Erythroblast (primary cell): ENCODE results near the gene MOCS3.

ENCODE experiments used
- GATA1 ChIP-seq: IDR thresholded peaks from 2 replicates; pipeline ENCODE4 v1.6.1; 2011; ENCODE audit warnings: low read depth, mild to moderate bottlenecking, control low read depth, low read length, moderate library complexity
- POLR2A ChIP-seq: IDR thresholded peaks from 2 replicates; pipeline ENCODE4 v1.6.1; 2011; ENCODE audit warnings: mild to moderate bottlenecking, low read length

DNA sequence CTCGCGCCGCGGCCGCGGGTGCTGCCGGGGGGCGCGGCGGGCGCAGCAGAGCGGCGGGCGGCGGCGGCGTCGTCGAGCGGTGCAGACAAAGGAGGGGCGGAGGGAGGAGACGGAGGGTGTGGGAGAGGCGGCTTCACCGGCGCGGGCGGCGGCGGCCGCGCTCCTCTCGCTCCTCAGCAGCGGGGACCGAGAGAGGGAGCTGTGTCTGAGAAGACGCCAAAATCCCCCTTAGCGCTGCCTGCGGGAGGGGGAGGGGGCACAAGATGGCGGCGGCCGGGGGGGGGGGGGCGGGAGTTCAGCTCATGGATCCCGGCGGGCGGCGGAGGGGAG lies 27.7 kb upstream of the MOCS3 start:
- TF ChIP-seq POLR2A: no peak
- no peak for TF ChIP-seq GATA1
